Measurements from ENCODE around the gene POLA2. TPM values are rescaled to one million over a fixed set of nuclear protein-coding genes. Genes with fewer than 3 reads are reported as not detected.

The POLA2 gene
- total RNA-seq, 1 experiment from 2014 or later = 5.1 TPM

- no peak for DNase-seq (ENCODE audit: low read depth, low spot score)
- in situ Hi-C loops (cut with HindIII; ENCODE audit: low pct_unique_long_range_greater_than_20kb, low sequenced_read_pairs) = no loop called here
Observed at GRCh38 chr11:65341856-65342255, 80.1 kb downstream of the POLA2 start.

Other genes with a start within 250 kb of the POLA2 start
- gene ARL2, start 247.8 kb upstream of the POLA2 start, total RNA-seq (2014; rRNA removed; shearing (Covaris generic)) = 88.5 and 88.6 TPM in 2 replicates
- 6.2 and 7.4 TPM in 2 replicates for gene SNX15, start 234.5 kb upstream of the POLA2 start, total RNA-seq (2014; rRNA removed; shearing (Covaris generic))
- gene SAC3D1, start 220.8 kb upstream of the POLA2 start, total RNA-seq (2014; rRNA removed; shearing (Covaris generic)) = 4.7 and 4.8 TPM in 2 replicates
- not detected in 2 replicates for gene NAALADL1, start 203.4 kb upstream of the POLA2 start, total RNA-seq (2014; rRNA removed; shearing (Covaris generic))
- 18.8 and 21.7 TPM in 2 replicates for gene CDCA5, start 177.9 kb upstream of the POLA2 start, total RNA-seq (2014; rRNA removed; shearing (Covaris generic))
- 22.2 and 23.8 TPM in 2 replicates for gene ZFPL1, start 177.7 kb upstream of the POLA2 start, total RNA-seq (2014; rRNA removed; shearing (Covaris generic))
- 86.9 and 92.9 TPM in 2 replicates for gene VPS51, start 165.7 kb upstream of the POLA2 start, total RNA-seq (2014; rRNA removed; shearing (Covaris generic))
- gene TM7SF2, start 150.1 kb upstream of the POLA2 start, total RNA-seq (2014; rRNA removed; shearing (Covaris generic)) = 3.4 and 5.3 TPM in 2 replicates
- 7.5 and 8.1 TPM in 2 replicates for gene ZNHIT2, start 144.3 kb upstream of the POLA2 start, total RNA-seq (2014; rRNA removed; shearing (Covaris generic))
- gene FAU, start 139.8 kb upstream of the POLA2 start, total RNA-seq (2014; rRNA removed; shearing (Covaris generic)) = 196 and 229 TPM in 2 replicates
- gene MRPL49, start 139.6 kb upstream of the POLA2 start, total RNA-seq (2014; rRNA removed; shearing (Covaris generic)) = 52.2 and 53.9 TPM in 2 replicates
- 8.9 and 12.2 TPM in 2 replicates for gene SYVN1, start 127.4 kb upstream of the POLA2 start, total RNA-seq (2014; rRNA removed; shearing (Covaris generic))
- not detected in 2 replicates for gene SPDYC, start 91.7 kb upstream of the POLA2 start, total RNA-seq (2014; rRNA removed; shearing (Covaris generic))
- gene CAPN1, start 80.0 kb upstream of the POLA2 start, total RNA-seq (2014; rRNA removed; shearing (Covaris generic)) = 40.5 and 54.5 TPM in 2 replicates
- gene CDC42EP2, start 52.9 kb downstream of the POLA2 start, total RNA-seq (2014; rRNA removed; shearing (Covaris generic)) = 0.42 and 1.2 TPM in 2 replicates
- gene DPF2, start 71.9 kb downstream of the POLA2 start, total RNA-seq (2014; rRNA removed; shearing (Covaris generic)) = 21.6 and 22.9 TPM in 2 replicates
- gene TIGD3, start 92.8 kb downstream of the POLA2 start, total RNA-seq (2014; rRNA removed; shearing (Covaris generic)) = 0.88 and 1.0 TPM in 2 replicates
- 3.4 and 4.6 TPM in 2 replicates for gene SLC25A45, start 120.7 kb downstream of the POLA2 start, total RNA-seq (2014; rRNA removed; shearing (Covaris generic))
- 36.4 and 37.5 TPM in 2 replicates for gene FRMD8, start 124.7 kb downstream of the POLA2 start, total RNA-seq (2014; rRNA removed; shearing (Covaris generic))
- gene NEAT1, start 160.8 kb downstream of the POLA2 start, total RNA-seq (2014; rRNA removed; shearing (Covaris generic)) = 13.3 and 17.2 TPM in 2 replicates
- 1,469 and 1,846 TPM in 2 replicates for gene MALAT1, start 237.1 kb downstream of the POLA2 start, total RNA-seq (2014; rRNA removed; shearing (Covaris generic))